Ovary (tissue), 9 donors: ENCODE data around the gene MIER3. TPM values are rescaled to one million over a fixed set of nuclear protein-coding genes. Genes with fewer than 3 reads are reported as not detected.

Experiments used
- DNase-seq, 5 donors: peaks; one replicate each; pipeline ENCODE4 v3.0.0-alpha.2; 2019 to 2020
- H3K27ac ChIP-seq, 2 donors: fragments of 200-600 bp; one replicate each; pipeline versions ENCODE4 v1.5.1 to v1.8.0; 2019 to 2022
- H3K27me3 ChIP-seq: fragments of 200-600 bp; one replicate; pipeline ENCODE4 v1.8.0; 2022
- H3K36me3 ChIP-seq: fragments of 200-600 bp; sonication (generic); one replicate; pipeline ENCODE4 v1.5.1; 2019
- H3K4me1 ChIP-seq: one replicate; pipeline ENCODE4 v1.8.1; 2013; ENCODE audit warnings: mild to moderate bottlenecking, moderate library complexity; ENCODE audit not compliant: insufficient read depth
- H3K4me3 ChIP-seq: fragments of 200-600 bp; sonication (generic); one replicate; pipeline ENCODE4 v1.5.1; 2017
- H3K9me3 ChIP-seq, 2 donors: fragments of 200-600 bp in 1 of 2; sonication (generic) in 1 of 2; one replicate each; pipeline versions ENCODE4 v1.5.1 to v1.8.1; 2013 to 2019; ENCODE audit warnings: mild to moderate bottlenecking in 1 of 2, moderate library complexity in 1 of 2
- EP300 ChIP-seq: sonication (generic); formaldehyde crosslinking; IDR thresholded peaks from one replicate; pipeline ENCODE4 v1.6.1; 2017; ENCODE audit warnings: antibody characterized with exemption
- POLR2A ChIP-seq: fragments of 450-650 bp; IDR thresholded peaks from one replicate; pipeline ENCODE4 v1.6.1; 2017; ENCODE audit warnings: antibody characterized with exemption, mild to moderate bottlenecking, moderate library complexity
- WGBS, 3 donors: extraction: QIAGEN DNeasy Blood & Tissue Kit in 1 of 3; methylation state at CpG; one replicate each; pipeline versions ENCODE4 v1.1.5 to v1.1.7; 2013 to 2017; 5-methylcytosine and 5-hydroxymethylcytosine counted together
- intact Hi-C, 4 donors: fragments of 100-400 bp; cut with DNase I; formaldehyde crosslinking; loops; one replicate each; pipeline versions ENCODE4 v1.11.0 to v1.15.1; 2022 to 2023
- polyA plus RNA-seq, 2 donors: library from polyadenylated mRNA; stranded (reverse); fragments of 200-250 nt in 1 of 2; fragments of 350-450 nt in 1 of 2; fragmentation: Illumina TruSeq in 1 of 2; extraction: RNeasy Lipid Tissue Mini Kit (QIAGEN cat#74804) in 1 of 2; gene quantifications; one replicate each; pipeline ENCODE4 v1.2.3, GENCODE V29; 2013 to 2014
- total RNA-seq, 7 donors: library from RNA; depleted of rRNA in 2 of 7; stranded (reverse); fragments of >200 nt in 2 of 7; fragmentation: NEBNext Ultra II Directional in 3 of 7; extraction: Animal tissue kit (Norgen Biotek cat#: 25700) in 3 of 7; gene quantifications; one replicate each; pipeline versions ENCODE4 v1.1.0 to v1.2.4, GENCODE V29; 2016 to 2023
- TF ChIP-seq, protein P1 (sequence below), 3 donors: fragments of 450-650 bp in 2 of 3; fragments of 200-600 bp in 1 of 3; IDR thresholded peaks; one replicate each; pipeline versions ENCODE4 v1.5.1 to v1.8.0; 2016 to 2022; ENCODE audit warnings: antibody characterized with exemption in 3 of 3, mild to moderate bottlenecking in 1 of 3
- donor health status: DM: no; HTN: no; CAD: no; lungs with moderate emphysema.
- donor health status: DM: no; HTN: no; CAD: no.
- donor health status: Bipolar disorder and iron deficiency.
- donor health status: DM: yes; HTN: yes; CAD: no.
- donor health status: DM: no; HTN: no; CAD: no.
- donor health status: DM: yes; HTN: yes; CAD: no.

MIER3 gene
- total and polyA plus RNA-seq, 9 donors, result 7.9 to 57.2 (median 33.8) TPM

DNA sequence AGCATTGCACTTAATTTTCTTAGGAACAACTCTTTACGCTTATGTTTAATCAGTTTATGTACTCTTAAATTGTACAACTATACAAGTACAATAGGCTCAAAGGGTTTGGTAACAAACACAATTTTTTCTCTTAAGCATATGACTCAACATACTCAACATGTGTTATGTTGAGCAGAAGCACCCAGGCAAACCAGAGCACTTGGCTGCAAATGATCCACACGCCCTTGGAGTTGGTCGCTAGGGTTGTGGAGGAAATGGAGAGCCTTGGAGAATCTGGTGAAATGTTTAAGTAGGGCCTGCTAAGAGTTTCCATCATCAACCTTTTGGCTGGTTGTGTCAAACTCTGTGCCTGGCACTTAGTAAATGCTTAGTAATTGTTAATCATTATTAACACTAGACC, 25.1 kb upstream of the MIER3 start:
- intact Hi-C loops, result no loop called here
- TF ChIP-seq EP300 (no peak), POLR2A (no peak)
- TF ChIP-seq, protein P1, sequence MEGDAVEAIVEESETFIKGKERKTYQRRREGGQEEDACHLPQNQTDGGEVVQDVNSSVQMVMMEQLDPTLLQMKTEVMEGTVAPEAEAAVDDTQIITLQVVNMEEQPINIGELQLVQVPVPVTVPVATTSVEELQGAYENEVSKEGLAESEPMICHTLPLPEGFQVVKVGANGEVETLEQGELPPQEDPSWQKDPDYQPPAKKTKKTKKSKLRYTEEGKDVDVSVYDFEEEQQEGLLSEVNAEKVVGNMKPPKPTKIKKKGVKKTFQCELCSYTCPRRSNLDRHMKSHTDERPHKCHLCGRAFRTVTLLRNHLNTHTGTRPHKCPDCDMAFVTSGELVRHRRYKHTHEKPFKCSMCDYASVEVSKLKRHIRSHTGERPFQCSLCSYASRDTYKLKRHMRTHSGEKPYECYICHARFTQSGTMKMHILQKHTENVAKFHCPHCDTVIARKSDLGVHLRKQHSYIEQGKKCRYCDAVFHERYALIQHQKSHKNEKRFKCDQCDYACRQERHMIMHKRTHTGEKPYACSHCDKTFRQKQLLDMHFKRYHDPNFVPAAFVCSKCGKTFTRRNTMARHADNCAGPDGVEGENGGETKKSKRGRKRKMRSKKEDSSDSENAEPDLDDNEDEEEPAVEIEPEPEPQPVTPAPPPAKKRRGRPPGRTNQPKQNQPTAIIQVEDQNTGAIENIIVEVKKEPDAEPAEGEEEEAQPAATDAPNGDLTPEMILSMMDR (IDR thresholded peaks at IDR 0.05), result no peak
- Histone ChIP-seq H3K9me3 (no peaks in the 10 kb centered on the region), H3K36me3 (no peaks in the 10 kb centered on the region), H3K4me3 (no peak overlapping the region), H3K27ac (no peak overlapping the region), H3K4me1 (no peaks in the 10 kb centered on the region), H3K27me3 (no peaks in the 10 kb centered on the region)
- no peak for DNase-seq
- WGBS, 3 donors, result 93 to 97% (median 94%) methylated on average over 3 of the region's 3 CpGs

DNA sequence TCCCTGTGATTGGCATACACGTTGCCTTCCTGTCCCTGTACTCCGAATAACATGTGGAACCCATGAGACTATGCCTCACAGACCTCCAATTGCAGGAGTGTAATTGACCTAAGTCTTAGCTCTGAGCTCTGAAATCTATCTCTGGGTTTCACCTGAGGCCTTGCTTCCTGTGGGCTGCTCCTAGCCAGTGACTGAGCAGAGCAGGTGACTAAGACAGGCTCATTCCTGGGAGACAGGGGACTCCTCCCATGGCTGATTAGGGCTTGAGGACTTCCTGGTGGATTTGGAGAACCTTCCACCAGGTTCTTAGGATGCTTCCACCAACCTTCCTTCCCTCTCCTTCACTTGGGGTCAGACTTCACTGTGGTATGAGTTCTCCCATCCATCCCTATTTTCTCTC, 22.3 kb upstream of the MIER3 start:
- TF ChIP-seq, protein P1 (IDR thresholded peaks at IDR 0.05), result no peak
- TF ChIP-seq EP300, result no peak
- TF ChIP-seq POLR2A, result no peak
- intact Hi-C loops, result no loop called here
- no peak for DNase-seq
- H3K4me3 ChIP-seq, result no peak overlapping the region
- WGBS, 3 donors, result 78 to 84% (median 79%) methylated on average over 2 of the region's 2 CpGs
- no peaks in the 10 kb centered on the region for H3K27me3 ChIP-seq
- H3K36me3 ChIP-seq, result no peaks in the 10 kb centered on the region
- H3K9me3 ChIP-seq, result no peaks in the 10 kb centered on the region
- no peaks in the 10 kb centered on the region for H3K4me1 ChIP-seq
- no peak overlapping the region for H3K27ac ChIP-seq

DNA sequence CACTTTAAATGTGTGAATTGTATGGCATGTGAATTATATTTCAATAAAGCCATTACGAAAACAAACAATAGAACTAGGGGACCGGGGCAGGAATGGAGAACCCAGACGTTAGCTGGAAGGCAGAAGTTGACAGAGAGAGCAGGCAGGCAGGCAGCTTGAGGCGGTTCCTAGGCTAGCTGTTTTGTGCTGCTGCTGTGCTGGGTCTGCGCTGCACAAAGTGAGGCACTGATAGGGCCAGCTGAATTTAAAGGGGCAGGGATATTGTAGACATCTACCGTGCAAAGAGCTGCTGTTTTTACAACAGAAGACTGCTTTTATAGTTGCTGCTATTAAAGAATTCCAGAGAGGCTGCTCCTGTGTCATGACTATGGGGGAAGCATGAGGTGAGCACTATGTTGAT, 21.6 kb upstream of the MIER3 start:
- Histone ChIP-seq H3K36me3 (no peaks in the 10 kb centered on the region), H3K9me3 (no peaks in the 10 kb centered on the region), H3K27ac (no peak overlapping the region), H3K4me3 (no peak overlapping the region), H3K4me1 (no peaks in the 10 kb centered on the region), H3K27me3 (no peaks in the 10 kb centered on the region)
- DNase-seq, result no peak
- 55 to 56% (median 56%) methylated on average over 6 of the region's 6 CpGs for WGBS, 3 donors
- TF ChIP-seq POLR2A, result no peak
- TF ChIP-seq EP300, result no peak
- TF ChIP-seq, protein P1 (IDR thresholded peaks at IDR 0.05), result no peak
- intact Hi-C loops, result no loop called here

DNA sequence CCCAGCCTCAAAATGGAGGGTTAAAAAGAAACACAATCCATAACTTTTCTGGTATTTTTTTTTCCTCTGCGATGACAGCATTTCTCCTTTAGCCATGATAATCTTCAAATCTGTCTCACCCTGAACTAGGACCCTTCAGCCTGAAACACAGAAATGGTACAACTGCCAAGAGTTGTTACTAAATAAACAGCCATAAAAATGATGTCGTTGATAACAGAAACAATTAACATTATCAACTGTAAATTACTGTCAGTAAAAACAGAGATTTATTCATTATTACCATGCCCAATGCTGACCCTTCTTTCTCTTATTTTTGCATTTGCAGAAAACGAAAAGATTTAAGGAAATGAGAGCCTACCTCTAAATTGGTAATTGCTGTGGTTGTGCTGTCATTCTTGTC, 19.4 kb upstream of the MIER3 start:
- H3K27me3 ChIP-seq, result no peaks in the 10 kb centered on the region
- intact Hi-C loops, result no loop called here
- H3K9me3 ChIP-seq, result no peaks in the 10 kb centered on the region
- H3K4me1 ChIP-seq, result no peaks in the 10 kb centered on the region
- WGBS, 3 donors, result 22 to 31% (median 28%) methylated on average over 3 of the region's 3 CpGs
- TF ChIP-seq, protein P1 (IDR thresholded peaks at IDR 0.05), result no peak
- no peak for TF ChIP-seq POLR2A
- no peak for TF ChIP-seq EP300
- H3K36me3 ChIP-seq, result no peaks in the 10 kb centered on the region
- no peak overlapping the region for H3K4me3 ChIP-seq
- DNase-seq, result no peak
- H3K27ac ChIP-seq, result no peak overlapping the region
